CD4-positive, alpha-beta T cell treated with Interleukin-12 subunit alpha and Interleukin-12 subunit beta, for 1 hour (primary cell): ENCODE measurements around the gene FAM32A.

Source experiments
- DNase-seq: peaks from one replicate; pipeline ENCODE4 v3.0.0-alpha.2; 2020

FAM32A gene

GRCh38 chr19:16203256-16204004, 18.2 kb downstream of the FAM32A start:
- no peak for DNase-seq

- DNase-seq = no peak
These were observed 18.7 kb downstream of the FAM32A start for GRCh38 chr19:16204005-16204294.

GRCh38 chr19:16205205-16206045, 20.2 kb downstream of the FAM32A start:
- no peak for DNase-seq

GRCh38 chr19:16206046-16206605, 20.9 kb downstream of the FAM32A start:
- DNase-seq = no peak

- DNase-seq = no peak
These were observed 21.4 kb downstream of the FAM32A start for GRCh38 chr19:16206637-16207036.

- no peak for DNase-seq
These were observed 21.9 kb downstream of the FAM32A start for GRCh38 chr19:16207063-16207462.

GRCh38 chr19:16207490-16208025, 22.3 kb downstream of the FAM32A start:
- no peak for DNase-seq

GRCh38 chr19:16208064-16208759, 23.0 kb downstream of the FAM32A start:
- no peak for DNase-seq

- no peak for DNase-seq
These were observed 23.8 kb downstream of the FAM32A start for GRCh38 chr19:16208847-16209665.

GRCh38 chr19:16210168-16210567, 25.0 kb downstream of the FAM32A start:
- no peak for DNase-seq

- DNase-seq = no peak
These were observed 27.9 kb downstream of the FAM32A start for GRCh38 chr19:16213076-16213475.

- no peak for DNase-seq
These were observed 31.8 kb downstream of the FAM32A start for GRCh38 chr19:16216744-16217670.

- DNase-seq = no peak
These were observed 32.7 kb downstream of the FAM32A start for GRCh38 chr19:16217716-16218451.

- DNase-seq = no peak
These were observed 33.6 kb downstream of the FAM32A start for GRCh38 chr19:16218851-16219250.

GRCh38 chr19:16222806-16223205, 37.6 kb downstream of the FAM32A start:
- DNase-seq = no peak

GRCh38 chr19:16223746-16224145, 38.5 kb downstream of the FAM32A start:
- no peak for DNase-seq

- DNase-seq = no peak
These were observed 39.3 kb downstream of the FAM32A start for GRCh38 chr19:16224293-16225045.

GRCh38 chr19:16225279-16226183, 40.3 kb downstream of the FAM32A start:
- no peak for DNase-seq
